HK-2 (cell line): Measurements from ENCODE around the gene HOXD4.

Source experiments
- DNase-seq: peaks from one replicate; pipeline ENCODE4 v3.0.0-alpha.2; 2018; ENCODE audit not compliant: unreplicated experiment

Gene HOXD4

GRCh38 chr2:176114120-176114929, 37.0 kb upstream of the HOXD4 start:
- no peak for DNase-seq

- DNase-seq: no peak
These were observed 36.3 kb upstream of the HOXD4 start for GRCh38 chr2:176114930-176115625.

GRCh38 chr2:176115883-176116813, 35.2 kb upstream of the HOXD4 start, which contains the start of gene HOXD10:
Gene HOXD10, plus strand, starts transcription at chr2:176116778. Its CDS starts 56 bp downstream, at chr2:176116834.
- DNase-seq: no peak

GRCh38 chr2:176117162-176117822, 34.1 kb upstream of the HOXD4 start:
- DNase-seq: no peak

- DNase-seq: no peak
These were observed 33.5 kb upstream of the HOXD4 start for GRCh38 chr2:176117823-176118371.

- DNase-seq: no peak
These were observed 32.6 kb upstream of the HOXD4 start for GRCh38 chr2:176118601-176119339.

- DNase-seq: no peak
These were observed 30.8 kb upstream of the HOXD4 start for GRCh38 chr2:176120364-176121189.

- DNase-seq: no peak
These were observed 29.9 kb upstream of the HOXD4 start for GRCh38 chr2:176121190-176122051.

- DNase-seq: no peak
These were observed 29.2 kb upstream of the HOXD4 start for GRCh38 chr2:176122052-176122682.

GRCh38 chr2:176122683-176123410, 28.5 kb upstream of the HOXD4 start, which contains the start of gene HOXD9:
Gene HOXD9, plus strand, starts transcription at chr2:176122719. Its CDS starts 50 bp downstream, at chr2:176122769.
- DNase-seq: peak; percentile 72

GRCh38 chr2:176123411-176124109, 27.8 kb upstream of the HOXD4 start:
- no peak for DNase-seq

- DNase-seq: no peak
These were observed 27.0 kb upstream of the HOXD4 start for GRCh38 chr2:176124110-176124946.

- DNase-seq: no peak
These were observed 26.2 kb upstream of the HOXD4 start for GRCh38 chr2:176124947-176125771.

GRCh38 chr2:176125772-176126054, 25.6 kb upstream of the HOXD4 start:
- no peak for DNase-seq
